ENCODE measurements around the gene NRXN3.

DNA sequence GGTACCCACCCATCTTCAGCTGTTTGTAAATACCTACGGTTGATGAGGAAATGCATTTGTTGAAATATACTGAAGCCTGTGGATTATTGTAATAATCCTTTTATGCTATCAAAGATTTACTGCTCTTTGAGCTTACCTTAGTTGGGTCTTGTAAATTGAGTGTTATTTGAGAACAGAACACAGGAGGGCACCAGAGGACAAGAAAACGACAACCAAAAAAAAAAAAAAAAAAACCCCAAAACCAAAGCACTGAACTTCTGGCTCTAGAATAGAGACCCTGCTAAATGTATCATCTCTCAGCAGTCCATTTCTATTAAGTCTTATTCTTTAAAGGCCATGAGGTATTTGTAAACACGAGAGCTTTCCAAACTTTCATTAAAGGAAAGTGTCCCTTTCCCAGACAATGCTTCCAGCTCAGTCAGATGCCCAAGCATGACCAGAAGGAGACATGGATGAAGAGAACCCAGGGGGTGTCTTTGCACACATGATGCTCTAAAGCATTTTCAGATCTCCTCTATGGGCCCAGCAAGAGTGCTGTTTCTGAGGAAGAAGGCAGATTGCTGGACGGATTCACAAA lies 763.9 kb downstream of the NRXN3 start:
- TF ChIP-seq CTCF (IDR thresholded peaks at IDR 0.05; ENCODE audit: low read depth, low read length, missing input control) (peak; percentile 42), JUND (IDR thresholded peaks at IDR 0.05) (no peak), TAF1 (conservative IDR thresholded peaks at IDR 0.05) (no peak), ZBTB33 (IDR thresholded peaks at IDR 0.05) (no peak), ATF3 (IDR thresholded peaks at IDR 0.05) (no peak), REST (IDR thresholded peaks at IDR 0.05) (no peak), GABPA (IDR thresholded peaks at IDR 0.05 in 1 of 2, conservative IDR thresholded peaks at IDR 0.05 in 1 of 2) (no peak), YY1 (IDR thresholded peaks at IDR 0.05) (no peak), HNF4G (IDR thresholded peaks at IDR 0.05) (no peak), HNF4A (conservative IDR thresholded peaks at IDR 0.05) (no peak)
- TF ChIP-seq, protein P1, sequence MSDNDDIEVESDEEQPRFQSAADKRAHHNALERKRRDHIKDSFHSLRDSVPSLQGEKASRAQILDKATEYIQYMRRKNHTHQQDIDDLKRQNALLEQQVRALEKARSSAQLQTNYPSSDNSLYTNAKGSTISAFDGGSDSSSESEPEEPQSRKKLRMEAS (IDR thresholded peaks at IDR 0.05) = no peak
